H1 (cell line): ENCODE results near the gene SDSL. TPM values are rescaled to one million over a fixed set of nuclear protein-coding genes. Genes with fewer than 3 reads are reported as not detected.
A peak's percentile ranks its signal among the peaks of the same experiment; 100 is the strongest.

Source experiments
- CTCF ChIA-PET: fragments of 300-600 bp; sonication (Branson Sonifier 250); formaldehyde crosslinking; loops from one replicate; lab custom pipeline; 2021; ENCODE audit not compliant: partially characterized antibody; lab: Charles Lee
- POLR2A ChIA-PET: fragments of 300-600 bp; sonication (Branson Sonifier 250); formaldehyde crosslinking; loops from one replicate; lab custom pipeline; 2021; ENCODE audit warnings: inconsistent platforms; ENCODE audit not compliant: partially characterized antibody; lab: Charles Lee
- DNase-seq, 2 experiments: peaks; one replicate each; pipeline versions ENCODE4 v3.0.0 to v3.0.0-alpha.2; 2010 to 2022; ENCODE audit warnings: low spot score in 2 of 2, low read depth in 1 of 2, mixed read lengths in 1 of 2
- FAIRE-seq: peaks from 2 replicates; lab custom pipeline; 2011; peaks lifted over from hg19 to GRCh38; lab: Jason Lieb, UNC
- H2AFZ ChIP-seq: 2 replicates; pipeline ENCODE4 v1.8.1; 2012; ENCODE audit warnings: low read length, inconsistent platforms
- H2AK5ac ChIP-seq: 2 replicates; pipeline ENCODE4 v1.6.1; 2013; ENCODE audit warnings: low read depth, low read length
- H2BK120ac ChIP-seq: replicated peaks from 2 replicates; pipeline ENCODE3; 2013; ENCODE audit warnings: low read depth, low read length, inconsistent platforms
- H2BK12ac ChIP-seq: 2 replicates; pipeline ENCODE4 v1.6.1; 2013; ENCODE audit warnings: low read depth, low read length
- H2BK15ac ChIP-seq: 2 replicates; pipeline ENCODE4 v1.6.1; 2013; ENCODE audit warnings: low read length
- H2BK20ac ChIP-seq: 2 replicates; pipeline ENCODE4 v1.6.1; 2013; ENCODE audit warnings: low read length
- H2BK5ac ChIP-seq: 2 replicates; pipeline ENCODE4 v1.6.1; 2013; ENCODE audit warnings: low read depth, low read length
- H3K14ac ChIP-seq: 2 replicates; pipeline ENCODE4 v1.6.1; 2013; ENCODE audit warnings: inconsistent platforms; ENCODE audit not compliant: insufficient read length
- H3K18ac ChIP-seq: 2 replicates; pipeline ENCODE4 v1.6.1; 2013; ENCODE audit warnings: low read length; ENCODE audit errors: extremely low read depth
- H3K23ac ChIP-seq: 2 replicates; pipeline ENCODE4 v1.6.1; 2013; ENCODE audit warnings: inconsistent platforms; ENCODE audit not compliant: insufficient read length
- H3K23me2 ChIP-seq: 2 replicates; pipeline ENCODE4 v1.6.1; 2013; ENCODE audit warnings: low read depth, low read length
- H3K27ac ChIP-seq: 2 replicates; pipeline ENCODE4 v1.6.1; 2011; ENCODE audit warnings: low read depth, low read length, inconsistent platforms
- H3K27me3 ChIP-seq, 4 experiments: replicated peaks in 1 of 4; 1 replicate in 1 of 4; 2 replicates in 3 of 4; pipeline versions ENCODE4 v1.6.1 to v1.8.1; 2011 to 2013; ENCODE audit warnings: low read length in 3 of 4, mild to moderate bottlenecking in 3 of 4, inconsistent platforms in 2 of 4, mixed read lengths in 2 of 4, moderate library complexity in 1 of 4; ENCODE audit not compliant: control insufficient read depth in 3 of 4, insufficient read depth in 3 of 4; ENCODE audit errors: extremely low read depth in 1 of 4
- H3K36me3 ChIP-seq, 4 experiments: 2 replicates each; pipeline versions ENCODE4 v1.6.1 to v1.8.1; 2011 to 2013; ENCODE audit warnings: mild to moderate bottlenecking in 4 of 4, low read length in 3 of 4, moderate library complexity in 2 of 4, control low read depth in 1 of 4, inconsistent platforms in 1 of 4; ENCODE audit not compliant: insufficient read depth in 4 of 4, control insufficient read depth in 2 of 4
- H3K4ac ChIP-seq: replicated peaks from 2 replicates; pipeline ENCODE3; 2013; ENCODE audit warnings: low read length, low read depth, mixed read lengths, inconsistent platforms; ENCODE audit not compliant: insufficient read length
- H3K4me1 ChIP-seq, 4 experiments: replicated peaks in 1 of 4; 1 replicate in 1 of 4; 2 replicates in 3 of 4; pipeline versions ENCODE4 v1.6.1 to v1.8.1; 2011 to 2013; ENCODE audit warnings: low read length in 3 of 4, inconsistent platforms in 2 of 4, mixed read lengths in 1 of 4; ENCODE audit not compliant: insufficient read depth in 4 of 4, control insufficient read depth in 3 of 4
- H3K4me2 ChIP-seq, 2 experiments: 2 replicates each; pipeline versions ENCODE4 v1.6.1 to v1.8.1; 2011 to 2013; ENCODE audit warnings: low read depth in 2 of 2, low read length in 2 of 2, control low read depth in 1 of 2, inconsistent platforms in 1 of 2, mild to moderate bottlenecking in 1 of 2; ENCODE audit not compliant: insufficient read depth in 1 of 2
- H3K4me3 ChIP-seq, 4 experiments: fragments of 200-600, 300-600 bp in 1 of 4; sonication (generic), shearing (Covaris generic), sonication (Bioruptor Twin) in 1 of 4; 2 replicates each; pipeline versions ENCODE4 v1.5.1 to v1.8.1; 2011 to 2016; ENCODE audit warnings: low read length in 4 of 4, low read depth in 3 of 4, control low read depth in 2 of 4, inconsistent platforms in 2 of 4, mild to moderate bottlenecking in 2 of 4, mixed read lengths in 1 of 4, moderate library complexity in 1 of 4; ENCODE audit not compliant: insufficient read depth in 2 of 4; ENCODE audit errors: extremely low read depth in 1 of 4
- H3K56ac ChIP-seq: replicated peaks from 2 replicates; pipeline ENCODE3; 2013; ENCODE audit warnings: low read depth, mild to moderate bottlenecking, mixed read lengths, low read length, inconsistent platforms; ENCODE audit not compliant: insufficient read length
- H3K79me1 ChIP-seq: 2 replicates; pipeline ENCODE4 v1.6.1; 2013; ENCODE audit warnings: low read depth, low read length, control low read depth
- H3K79me2 ChIP-seq, 2 experiments: 2 replicates each; pipeline versions ENCODE4 v1.6.1 to v1.8.1; 2012 to 2013; ENCODE audit warnings: low read length in 2 of 2, mild to moderate bottlenecking in 2 of 2, inconsistent platforms in 1 of 2; ENCODE audit not compliant: insufficient read depth in 2 of 2, control insufficient read depth in 1 of 2
- H3K9ac ChIP-seq, 4 experiments: replicated peaks in 1 of 4; 1 replicate in 1 of 4; 2 replicates in 3 of 4; pipeline versions ENCODE4 v1.6.1 to v1.8.1; 2011 to 2013; ENCODE audit warnings: low read depth in 3 of 4, low read length in 3 of 4, control low read depth in 2 of 4, mild to moderate bottlenecking in 2 of 4, moderate library complexity in 2 of 4, inconsistent platforms in 1 of 4; ENCODE audit errors: extremely low read depth in 1 of 4
- H3K9me3 ChIP-seq, 2 experiments: 2 replicates each; pipeline versions ENCODE4 v1.6.1 to v1.8.1; 2012 to 2013; ENCODE audit warnings: mild to moderate bottlenecking in 2 of 2, moderate library complexity in 2 of 2, control low read depth in 1 of 2, inconsistent platforms in 1 of 2, low read depth in 1 of 2, low read length in 1 of 2, mixed read lengths in 1 of 2; ENCODE audit not compliant: insufficient read depth in 2 of 2
- H4K20me1 ChIP-seq, 2 experiments: replicated peaks in 1 of 2; 2 replicates each; pipeline versions ENCODE3 to v1.8.1; 2011 to 2013; ENCODE audit warnings: inconsistent platforms in 2 of 2, low read length in 2 of 2, mild to moderate bottlenecking in 1 of 2; ENCODE audit not compliant: insufficient read depth in 2 of 2, control insufficient read depth in 1 of 2
- H4K5ac ChIP-seq: 2 replicates; pipeline ENCODE4 v1.6.1; 2013; ENCODE audit warnings: low read length, low read depth, mixed read lengths, inconsistent platforms; ENCODE audit not compliant: insufficient read length
- H4K8ac ChIP-seq: 2 replicates; pipeline ENCODE4 v1.8.0; 2013; ENCODE audit warnings: mild to moderate bottlenecking, moderate library complexity, low read length, inconsistent platforms; ENCODE audit not compliant: insufficient read depth; ENCODE audit errors: extremely low read depth
- H4K91ac ChIP-seq: replicated peaks from 2 replicates; pipeline ENCODE3; 2013; ENCODE audit warnings: low read length, mixed read lengths, inconsistent platforms; ENCODE audit not compliant: insufficient read length
- CTBP2 ChIP-seq: IDR thresholded peaks from 2 replicates; pipeline ENCODE4 v1.7.0; 2011; ENCODE audit warnings: borderline replicate concordance, mild to moderate bottlenecking, moderate library complexity, mixed read lengths, low read length; ENCODE audit not compliant: insufficient read depth, insufficient read length
- EZH2 ChIP-seq: fragments of 200-600 bp; sonication (generic); IDR thresholded peaks from 2 replicates; pipeline ENCODE4 v1.7.1; 2012; ENCODE audit warnings: low read depth, mild to moderate bottlenecking, moderate library complexity, low read length, inconsistent platforms; ENCODE audit not compliant: severe bottlenecking
- GABPA ChIP-seq: IDR thresholded peaks from 2 replicates; pipeline ENCODE4 v1.6.1; 2011; ENCODE audit warnings: mild to moderate bottlenecking, low read length, moderate library complexity, borderline replicate concordance; ENCODE audit not compliant: insufficient read depth
- JUN ChIP-seq: IDR thresholded peaks from 2 replicates; pipeline ENCODE4 v1.6.1; 2011; ENCODE audit warnings: low read depth, mild to moderate bottlenecking, improper control_type of control experiment, low read length
- NRF1 ChIP-seq: IDR thresholded peaks from 2 replicates; pipeline ENCODE4 v1.6.1; 2011; ENCODE audit warnings: mild to moderate bottlenecking, low read depth, low read length, improper control_type of control experiment
- RBBP5 ChIP-seq: IDR thresholded peaks from 2 replicates; pipeline ENCODE4 v1.7.1; 2012; ENCODE audit warnings: low read depth, mild to moderate bottlenecking, inconsistent platforms, low read length, moderate library complexity, borderline replicate concordance
- SIN3A ChIP-seq, 2 experiments: IDR thresholded peaks in 1 of 2; conservative IDR thresholded peaks in 1 of 2; 2 replicates each; pipeline ENCODE4 v1.6.1; 2011 to 2012; ENCODE audit warnings: low read length in 2 of 2, improper control_type of control experiment in 1 of 2, low read depth in 1 of 2, mild to moderate bottlenecking in 1 of 2
- SP2 ChIP-seq: IDR thresholded peaks from 2 replicates; pipeline ENCODE4 v1.6.1; 2012; ENCODE audit warnings: mild to moderate bottlenecking, low read length, inconsistent platforms
- SUZ12 ChIP-seq: fragments of 200-600 bp; sonication (generic); IDR thresholded peaks from 2 replicates; pipeline ENCODE4 v1.6.1; 2012; ENCODE audit warnings: mild to moderate bottlenecking, inconsistent platforms, low read length, moderate library complexity, mixed read lengths
- YY1 ChIP-seq: IDR thresholded peaks from 2 replicates; pipeline ENCODE4 v1.6.1; 2011; ENCODE audit warnings: low read depth, mild to moderate bottlenecking, low read length
- ZNF274 ChIP-seq: IDR thresholded peaks from 2 replicates; pipeline ENCODE4 v1.7.0; 2012; ENCODE audit warnings: low read length, borderline replicate concordance; ENCODE audit errors: extremely low read depth
- WGBS, 2 experiments: shearing (Covaris generic) in 1 of 2; methylation state at CpG; one replicate each; pipeline versions ENCODE4 v1.1.6 to v1.1.7; 2013 to 2015; ENCODE audit warnings: low lambda C conversion rate in 2 of 2, mixed read lengths in 2 of 2, inconsistent platforms in 1 of 2, low coverage in 1 of 2, missing lambda C conversion rate in 1 of 2; ENCODE audit not compliant: insufficient replicate concordance in 2 of 2, insufficient coverage in 1 of 2, insufficient read length in 1 of 2; ENCODE audit errors: extremely low coverage in 1 of 2, missing lambda C conversion rate in 1 of 2; 5-methylcytosine and 5-hydroxymethylcytosine counted together
- polyA plus RNA-seq, 7 experiments: library from polyadenylated mRNA; depleted of rRNA in 3 of 7; stranded (reverse) in 5 of 7; unstranded in 2 of 7; fragments of >200 nt in 5 of 7; fragments of 200-250 nt in 2 of 7; gene quantifications; 1 replicate in 5 of 7; 2 replicates in 1 of 7; 4 replicates in 1 of 7; pipeline versions ENCODE4 v1.2.1 to v1.2.3, GENCODE V29; 2011 to 2013; ENCODE audit warnings: missing spikeins in 2 of 7, mixed read lengths in 2 of 7
- total RNA-seq: library from RNA; stranded (reverse); fragmentation: NEBNext Ultra II Directional; extraction: Animal tissue kit (Norgen Biotek cat#: 25700); gene quantifications from 2 replicates; pipeline ENCODE4 v1.2.1, GENCODE V29; 2021

SDSL gene
- total and polyA plus RNA-seq, 2 of the 8 experiments (the other 6 are each of a cell fraction or from before 2014, with no cell fraction given), result 0.69 to 1.3 TPM

DNA sequence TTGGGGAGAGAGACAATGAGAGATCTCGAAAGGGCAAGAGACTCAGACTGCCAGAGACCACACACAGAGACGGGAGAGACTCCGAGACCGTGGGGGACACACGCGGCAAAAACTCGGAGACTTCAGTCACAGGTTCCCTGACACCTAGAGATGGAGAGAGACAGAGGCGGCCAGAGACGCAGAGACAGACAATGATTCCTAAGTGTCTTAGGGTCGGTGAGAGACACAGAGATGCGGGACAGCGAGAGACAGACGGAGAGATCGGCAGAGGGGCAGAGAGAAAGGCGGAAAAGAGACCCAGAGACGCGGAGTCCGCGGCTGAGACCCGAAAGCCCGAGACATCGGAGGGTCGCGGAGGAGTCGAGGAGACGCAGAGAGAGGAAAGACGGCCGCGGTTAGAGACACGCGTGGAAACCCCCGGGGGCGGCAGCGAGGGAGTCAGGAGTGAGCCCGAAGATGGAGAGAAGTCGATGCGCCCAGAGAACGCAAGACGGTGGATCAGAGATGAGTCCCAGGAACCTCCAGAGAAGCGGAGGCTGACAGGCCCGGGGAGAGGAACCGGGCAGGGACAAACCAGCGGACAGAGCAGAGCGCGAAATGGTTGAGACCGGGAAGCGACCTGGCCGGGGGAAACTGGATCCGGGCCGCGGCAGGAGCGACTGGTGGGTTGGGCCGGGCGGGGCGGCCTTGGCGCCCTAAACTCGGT, 41.7 kb downstream of the SDSL start:
- Histone ChIP-seq H3K27me3 (peaks cover 66 to 74% (median 69%) of the 10 kb centered on the region in 4 experiments), H4K20me1 (peaks cover 9 to 16% of the 10 kb centered on the region in 2 experiments), H3K9me3 (no peaks in the 10 kb centered on the region), H2BK5ac (no peak overlapping the region), H3K23ac (no peak overlapping the region), H4K5ac (no peak overlapping the region), H2BK15ac (0 out of 2 replicates have a peak overlapping the region, but pooled peaks have one; percentile 61), H3K18ac (peak overlapping the region; percentile 48), H3K36me3 (peaks cover 3 to 58% (median 7%) of the 10 kb centered on the region in 4 experiments; a peak in 5 of 8 replicates), H3K27ac (no peak overlapping the region), H3K4ac (no peak overlapping the region), H3K79me2 (no peaks in the 10 kb centered on the region), H4K8ac (peak overlapping the region; percentile 59; the same call in 1 of the 2 replicates), H3K23me2 (peaks cover 12% of the 10 kb centered on the region; the same call in 1 of the 2 replicates), H4K91ac (no peak overlapping the region), H3K4me1 (peaks cover 4 to 48% (median 35%) of the 10 kb centered on the region in 4 experiments), H3K9ac (peak overlapping the region in 1 of 4 experiments; percentile 1; a peak in 1 of 7 replicates), H2BK120ac (no peak overlapping the region), H3K4me2 (peak overlapping the region; percentile 69 to 93), H3K56ac (no peak overlapping the region), H2AK5ac (no peak overlapping the region), H2AFZ (no peak overlapping the region), H3K79me1 (no peaks in the 10 kb centered on the region), H3K14ac (no peak overlapping the region), H2BK20ac (0 out of 2 replicates have a peak overlapping the region, but pooled peaks have one; percentile 61), H3K4me3 (peak overlapping the region; percentile 22 to 66 (median 48)), H2BK12ac (peak overlapping the region; percentile 68; the same call in 1 of the 2 replicates)
- DNase-seq, result peak in 1 of 2 experiments; percentile 53
- POLR2A ChIA-PET, result interaction anchor here (0.9 kb wide), 1 partner anchor 10 kb away, joined by 4 read pairs; no protein-coding TSS in a partner anchor
- FAIRE-seq, result no peak
- CTCF ChIA-PET, result interaction anchor here (1.0 to 2.6 kb wide), 9 partner anchors 10 to 271 kb away, joined by 3 to 13 read pairs (median 4); no protein-coding TSS in a partner anchor
- WGBS, 2 experiments, result 3% methylated on average over 55 of the region's 57 CpGs; no CpG with 5 or more reads in 1 of the 2 experiments
- TF ChIP-seq ZNF274 (no peak), GABPA (no peak), YY1 (no peak), NRF1 (no peak), EZH2 (peak; percentile 97), RBBP5 (no peak), CTBP2 (no peak), SUZ12 (peak; percentile 97), SP2 (no peak), JUN (no peak), SIN3A (conservative IDR thresholded peaks at IDR 0.05 in 1 of 2, IDR thresholded peaks at IDR 0.05 in 1 of 2; ENCODE audit: low read depth in 1 of 2, low read length in 2 of 2) (no peak)
